PFSK-1 (cell line): ENCODE results near the gene KIAA1755.

Source experiments
- POLR2AphosphoS5 ChIP-seq: IDR thresholded peaks from 2 replicates; pipeline ENCODE4 v1.6.1; 2012; ENCODE audit warnings: low read depth, mild to moderate bottlenecking, control low read depth, low read length, moderate library complexity
- REST ChIP-seq, 2 experiments: IDR thresholded peaks; 2 replicates each; pipeline versions ENCODE4 v1.6.1 to v1.8.0; 2011 to 2012; ENCODE audit warnings: low read depth in 2 of 2, low read length in 2 of 2, control low read depth in 1 of 2, inconsistent platforms in 1 of 2, mild to moderate bottlenecking in 1 of 2, moderate library complexity in 1 of 2; ENCODE audit not compliant: insufficient read depth in 1 of 2
- SIN3A ChIP-seq: IDR thresholded peaks from 2 replicates; pipeline ENCODE4 v1.6.1; 2012; ENCODE audit warnings: mild to moderate bottlenecking, low read length, moderate library complexity, borderline replicate concordance; ENCODE audit not compliant: insufficient read depth

GRCh38 chr20:38256021-38256420, 4.5 kb downstream of the KIAA1755 start:
- TF ChIP-seq REST (IDR thresholded peaks at IDR 0.05; ENCODE audit: insufficient read depth in 1 of 2, low read depth in 2 of 2, low read length in 2 of 2) (no peak), POLR2AphosphoS5 (no peak), SIN3A (no peak)
